HepG2 (cell line): ENCODE data around the gene NCOA4. TPM values are rescaled to one million over a fixed set of nuclear protein-coding genes. Genes with fewer than 3 reads are reported as not detected.

Experiments
- AGO2 ChIP-seq: fragments of 200-400 bp; formaldehyde crosslinking; optimal IDR thresholded peaks from 2 replicates; pipeline ENCODE3; 2017; ENCODE audit warnings: mild to moderate bottlenecking, low read depth, low read length, moderate library complexity
- GABPB1 ChIP-seq: IDR thresholded peaks from 2 replicates; pipeline ENCODE4 v1.6.1; 2016; ENCODE audit warnings: mild to moderate bottlenecking, missing genetic modification reagents, moderate library complexity, missing compliant biosample characterization
- GZF1 ChIP-seq: sonication (generic); formaldehyde crosslinking; IDR thresholded peaks from 2 replicates; pipeline ENCODE4 v1.5.1; 2020; ENCODE audit warnings: mild to moderate bottlenecking, missing genetic modification reagents
- MAZ ChIP-seq, 2 experiments: sonication (generic) in 1 of 2; formaldehyde crosslinking in 1 of 2; IDR thresholded peaks; 2 replicates each; pipeline versions ENCODE4 v1.5.0 to v1.6.1; 2012 to 2020; ENCODE audit warnings: low read depth in 2 of 2, mild to moderate bottlenecking in 2 of 2, borderline replicate concordance in 1 of 2, improper control_type of control experiment in 1 of 2, low read length in 1 of 2, missing genetic modification reagents in 1 of 2, moderate library complexity in 1 of 2
- NFIC ChIP-seq: IDR thresholded peaks from 2 replicates; pipeline ENCODE4 v1.6.1; 2012; ENCODE audit warnings: mild to moderate bottlenecking, low read length, inconsistent platforms
- SMARCC2 ChIP-seq: fragments of 450-650 bp; IDR thresholded peaks from 2 replicates; pipeline ENCODE4 v1.6.1; 2017; ENCODE audit warnings: antibody characterized with exemption, mild to moderate bottlenecking
- STAG1 ChIP-seq: sonication (generic); formaldehyde crosslinking; IDR thresholded peaks from 2 replicates; pipeline ENCODE4 v1.4.0; 2020; ENCODE audit warnings: missing genetic modification reagents
- TBX3 ChIP-seq: fragments of 450-650 bp; IDR thresholded peaks from 2 replicates; pipeline ENCODE4 v1.6.1; 2017; ENCODE audit warnings: antibody characterized with exemption, mild to moderate bottlenecking, inconsistent platforms, borderline replicate concordance
- THAP11 ChIP-seq: IDR thresholded peaks from 2 replicates; pipeline ENCODE4 v1.6.1; 2016; ENCODE audit warnings: missing biosample characterization, missing genetic modification reagents
- ZBTB26 ChIP-seq: IDR thresholded peaks from 2 replicates; pipeline ENCODE4 v1.6.1; 2016; ENCODE audit warnings: missing compliant biosample characterization, missing genetic modification reagents, borderline replicate concordance
- ZNF256 ChIP-seq: sonication (generic); formaldehyde crosslinking; conservative IDR thresholded peaks from 2 replicates; pipeline ENCODE4 v1.4.0; 2020; ENCODE audit warnings: missing genetic modification reagents
- ZNF33B ChIP-seq: sonication (generic); formaldehyde crosslinking; IDR thresholded peaks from 2 replicates; pipeline ENCODE4 v1.5.1; 2020; ENCODE audit warnings: mild to moderate bottlenecking, missing genetic modification reagents
- ZNF407 ChIP-seq: sonication (generic); formaldehyde crosslinking; IDR thresholded peaks from one replicate; pipeline ENCODE4 v1.5.1; 2020; ENCODE audit warnings: mild to moderate bottlenecking, missing genetic modification reagents; ENCODE audit errors: not compliant biosample characterization
- polyA plus RNA-seq, 8 experiments: library from polyadenylated mRNA; depleted of rRNA in 3 of 8; stranded (reverse) in 7 of 8; unstranded in 1 of 8; fragments of >200 nt; fragmentation: Illumina TruSeq in 4 of 8; extraction: Trizol in 4 of 8; gene quantifications; 2 replicates each; pipeline versions ENCODE4 v1.2.1 to v1.2.3, GENCODE V29; 2011 to 2016; ENCODE audit warnings: low read depth in 4 of 8, missing spikeins in 1 of 8, mixed read lengths in 1 of 8; ENCODE audit not compliant: insufficient read depth in 1 of 8
- total RNA-seq, 5 experiments: library from RNA; depleted of rRNA; stranded (reverse); fragments of >200 nt; fragmentation: Illumina TruSeq; extraction: Trizol; gene quantifications; 2 replicates each; pipeline ENCODE4 v1.2.3, GENCODE V29; 2016; ENCODE audit warnings: low read depth in 1 of 5

Gene NCOA4
- total and polyA plus RNA-seq, 2 of the 13 experiments (the other 11 are each of a cell fraction or from before 2014, with no cell fraction given): 306 to 400 TPM

- TF ChIP-seq STAG1 (CRISPR knock-in tag): peak; percentile 42
- peak; percentile 51 for TF ChIP-seq GABPB1 (CRISPR knock-in tag)
- no peak for TF ChIP-seq MAZ (IDR thresholded peaks at IDR 0.05; ENCODE audit: borderline replicate concordance, low read depth, low read length)
- TF ChIP-seq MAZ (CRISPR knock-in tag; IDR thresholded peaks at IDR 0.05; ENCODE audit: low read depth): peak; percentile 47; the same call in 1 of the 2 replicates
- peak; percentile 76 for TF ChIP-seq NFIC
- no peak for TF ChIP-seq ZNF33B (CRISPR knock-in tag)
- no peak for TF ChIP-seq ZNF256 (CRISPR knock-in tag)
- TF ChIP-seq THAP11: no peak
- TF ChIP-seq GZF1 (CRISPR knock-in tag): no peak
- TF ChIP-seq TBX3: peak; percentile 15; the same call in 1 of the 2 replicates
- no peak for TF ChIP-seq AGO2
- peak; percentile 86 for TF ChIP-seq ZBTB26 (CRISPR knock-in tag)
- no peak for TF ChIP-seq SMARCC2
- TF ChIP-seq ZNF407 (CRISPR knock-in tag): peak; percentile 41
Measured at GRCh38 chr10:46035923-46036849, 5.8 kb upstream of the NCOA4 start (continued).
